K562 (cell line): Measurements from ENCODE around the gene HOXB3. TPM values are rescaled to one million over a fixed set of nuclear protein-coding genes. Genes with fewer than 3 reads are reported as not detected.

ENCODE experiments used
- ADNP ChIP-seq: fragments of 200-800 bp; sonication (Bioruptor generic); IDR thresholded peaks from 2 replicates; pipeline ENCODE4 v1.6.1; 2016; ENCODE audit warnings: missing genetic modification characterization, missing compliant biosample characterization
- CBFA2T2 ChIP-seq: fragments of 450-650 bp; conservative IDR thresholded peaks from 2 replicates; pipeline ENCODE4 v1.6.1; 2017; ENCODE audit warnings: mild to moderate bottlenecking
- CBFB ChIP-seq: sonication (generic); formaldehyde crosslinking; IDR thresholded peaks from 2 replicates; pipeline ENCODE4 v1.4.0; 2020; ENCODE audit warnings: mild to moderate bottlenecking, missing genetic modification reagents
- CREB1 ChIP-seq, 2 experiments: sonication (generic) in 1 of 2; formaldehyde crosslinking in 1 of 2; IDR thresholded peaks; 2 replicates each; pipeline versions ENCODE4 v1.6.1 to v1.8.0; 2012 to 2022; ENCODE audit warnings: inconsistent platforms in 1 of 2, mild to moderate bottlenecking in 1 of 2, missing genetic modification reagents in 1 of 2, moderate library complexity in 1 of 2
- CREBBP ChIP-seq: IDR thresholded peaks from one replicate; pipeline ENCODE4 v1.6.1; 2012; ENCODE audit warnings: low read depth, mild to moderate bottlenecking, control low read depth, inconsistent platforms, low read length
- EP300 ChIP-seq: IDR thresholded peaks from 2 replicates; pipeline ENCODE4 v1.6.1; 2012; ENCODE audit warnings: low read length, improper control_type of control experiment
- FIP1L1 ChIP-seq: fragments of 200-400 bp; formaldehyde crosslinking; IDR thresholded peaks from 2 replicates; pipeline ENCODE4 v1.6.1; 2018; ENCODE audit warnings: mild to moderate bottlenecking, low read depth, low read length; ENCODE audit not compliant: poor library complexity, severe bottlenecking
- FOSL1 ChIP-seq: fragments of 200-800 bp; sonication (Bioruptor generic); conservative IDR thresholded peaks from 2 replicates; pipeline ENCODE4 v1.6.1; 2016; ENCODE audit warnings: missing genetic modification characterization, missing compliant biosample characterization
- HLTF ChIP-seq: fragments of 450-650 bp; IDR thresholded peaks from 2 replicates; pipeline ENCODE4 v1.6.1; 2016
- KLF6 ChIP-seq: fragments of 250-450 bp; sonication (Bioruptor Pico); IDR thresholded peaks from 2 replicates; pipeline ENCODE4 v1.4.0; 2020; ENCODE audit warnings: mild to moderate bottlenecking, moderate library complexity, borderline replicate concordance
- MAFK ChIP-seq: IDR thresholded peaks from 2 replicates; pipeline ENCODE4 v1.6.1; 2011; ENCODE audit warnings: low read length, improper control_type of control experiment
- NCOR1 ChIP-seq: fragments of 450-650 bp; IDR thresholded peaks from 2 replicates; pipeline ENCODE4 v1.6.1; 2016; ENCODE audit warnings: mild to moderate bottlenecking, moderate library complexity
- PURB ChIP-seq: sonication (generic); formaldehyde crosslinking; IDR thresholded peaks from 2 replicates; pipeline ENCODE4 v1.9.0; 2021; ENCODE audit warnings: low read depth, mild to moderate bottlenecking, missing genetic modification reagents
- PYGO2 ChIP-seq: fragments of 450-650 bp; IDR thresholded peaks from 2 replicates; pipeline ENCODE4 v1.6.1; 2016; ENCODE audit warnings: mild to moderate bottlenecking, missing genetic modification characterization, moderate library complexity, missing compliant biosample characterization
- RBM17 ChIP-seq: fragments of 200-400 bp; formaldehyde crosslinking; IDR thresholded peaks from 2 replicates; pipeline ENCODE4 v1.6.1; 2017; ENCODE audit warnings: low read depth, mild to moderate bottlenecking, low read length, borderline replicate concordance
- SMAD4 ChIP-seq: fragments of 250-450 bp; sonication (Bioruptor Pico); conservative IDR thresholded peaks from 2 replicates; pipeline ENCODE4 v1.8.0; 2021; ENCODE audit warnings: inconsistent platforms, mild to moderate bottlenecking, moderate library complexity
- SMARCC2 ChIP-seq: fragments of 450-650 bp; IDR thresholded peaks from 2 replicates; pipeline ENCODE4 v1.6.1; 2017; ENCODE audit warnings: antibody characterized with exemption, moderate library complexity, mild to moderate bottlenecking, low read depth
- TOE1 ChIP-seq, 2 experiments: fragments of 450-650 bp in 1 of 2; sonication (generic) in 1 of 2; formaldehyde crosslinking in 1 of 2; IDR thresholded peaks; 2 replicates each; pipeline versions ENCODE4 v1.7.1 to v1.8.0; 2016 to 2022; ENCODE audit warnings: borderline replicate concordance in 2 of 2, mild to moderate bottlenecking in 2 of 2, antibody characterized with exemption in 1 of 2, inconsistent platforms in 1 of 2, low read depth in 1 of 2, missing genetic modification reagents in 1 of 2, moderate library complexity in 1 of 2
- U2AF1 ChIP-seq: fragments of 200-400 bp; formaldehyde crosslinking; optimal IDR thresholded peaks from 2 replicates; pipeline ENCODE3; 2017; ENCODE audit warnings: mild to moderate bottlenecking, low read depth, low read length, moderate library complexity
- ZNF146 ChIP-seq: IDR thresholded peaks from one replicate; pipeline ENCODE4 v1.6.1; 2018; ENCODE audit warnings: missing compliant biosample characterization; ENCODE audit not compliant: unreplicated experiment
- ZNF311 ChIP-seq: fragments of 250-450 bp; sonication (Bioruptor Pico); IDR thresholded peaks from 2 replicates; pipeline ENCODE4 v1.4.0; 2020; ENCODE audit warnings: mild to moderate bottlenecking, moderate library complexity
- ZNF766 ChIP-seq: fragments of 200-800 bp; sonication (Bioruptor generic); conservative IDR thresholded peaks from 2 replicates; pipeline ENCODE4 v1.6.1; 2016; ENCODE audit warnings: missing genetic modification characterization, missing compliant biosample characterization
- polyA plus RNA-seq, 8 experiments: library from polyadenylated mRNA; depleted of rRNA in 4 of 8; stranded (reverse) in 5 of 8; unstranded in 3 of 8; fragments of >200 nt; fragmentation: Nextera tagmentation in 2 of 8; fragmentation: Illumina TruSeq in 1 of 8; extraction: Ambion mirVana in 2 of 8; extraction: Trizol in 1 of 8; gene quantifications; 2 replicates each; pipeline versions ENCODE4 v1.2.1 to v1.2.3, GENCODE V29; 2011 to 2014; ENCODE audit warnings: inconsistent platforms in 1 of 8, missing spikeins in 1 of 8
- total RNA-seq, 7 experiments: library from RNA; depleted of rRNA in 6 of 7; stranded (reverse); fragments of >200 nt in 6 of 7; fragmentation: Illumina TruSeq in 2 of 7; extraction: Trizol in 2 of 7; gene quantifications; 2 replicates each; pipeline versions ENCODE4 v1.2.1 to v1.2.3, GENCODE V29; 2011 to 2021; ENCODE audit warnings: low replicate concordance in 1 of 7
- TF ChIP-seq, protein P1 (sequence below): fragments of 450-650 bp; formaldehyde crosslinking; IDR thresholded peaks from 2 replicates; pipeline ENCODE4 v1.4.0; 2020; ENCODE audit warnings: mild to moderate bottlenecking, moderate library complexity
- TF ChIP-seq, protein P2 (sequence below): fragments of 200-800 bp; sonication (Bioruptor generic); IDR thresholded peaks from 2 replicates; pipeline ENCODE4 v1.6.1; 2017; ENCODE audit warnings: missing genetic modification characterization, missing compliant biosample characterization
- TF ChIP-seq, protein P3 (sequence below): fragments of 450-650 bp; formaldehyde crosslinking; IDR thresholded peaks from 2 replicates; pipeline ENCODE4 v1.4.0; 2020; ENCODE audit warnings: mild to moderate bottlenecking, mixed read lengths

The HOXB3 gene
- total and polyA plus RNA-seq, 9 of the 15 experiments (the other 6 are each of a cell fraction or from before 2014, with no cell fraction given): 2.4 to 41.3 (median 20.2) TPM

DNA sequence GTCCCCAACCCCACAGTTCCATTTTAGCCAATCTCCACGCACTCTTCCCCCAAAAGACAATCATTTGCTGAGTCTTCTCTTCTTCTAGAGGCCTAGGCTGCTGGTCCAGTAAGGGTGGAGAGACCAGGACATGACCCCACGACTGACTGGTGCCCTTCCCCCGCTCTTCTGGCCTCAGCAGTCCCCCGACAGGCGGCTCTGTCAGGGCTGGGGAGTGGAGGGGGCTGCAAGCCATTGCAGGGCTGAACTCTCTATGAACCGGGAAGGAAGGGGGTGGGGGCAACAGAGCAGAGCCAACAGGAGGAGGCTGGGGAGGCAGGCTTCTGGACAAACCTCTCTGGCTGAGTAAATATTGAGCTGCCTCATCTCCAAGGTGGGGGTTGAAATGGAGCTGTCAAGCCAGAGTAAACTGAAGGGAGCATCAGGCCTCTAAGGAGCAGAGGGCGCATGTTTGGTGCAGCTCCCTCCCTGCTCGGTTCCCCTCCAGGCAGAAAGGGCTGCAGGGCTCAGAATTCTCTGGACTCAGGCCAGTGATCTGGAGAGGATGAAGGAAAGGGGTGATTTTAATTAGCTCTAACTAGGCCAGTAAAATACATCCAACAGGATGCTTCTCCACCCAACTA lies 67.9 kb downstream of the HOXB3 start (continued):
- TF ChIP-seq, protein P1, sequence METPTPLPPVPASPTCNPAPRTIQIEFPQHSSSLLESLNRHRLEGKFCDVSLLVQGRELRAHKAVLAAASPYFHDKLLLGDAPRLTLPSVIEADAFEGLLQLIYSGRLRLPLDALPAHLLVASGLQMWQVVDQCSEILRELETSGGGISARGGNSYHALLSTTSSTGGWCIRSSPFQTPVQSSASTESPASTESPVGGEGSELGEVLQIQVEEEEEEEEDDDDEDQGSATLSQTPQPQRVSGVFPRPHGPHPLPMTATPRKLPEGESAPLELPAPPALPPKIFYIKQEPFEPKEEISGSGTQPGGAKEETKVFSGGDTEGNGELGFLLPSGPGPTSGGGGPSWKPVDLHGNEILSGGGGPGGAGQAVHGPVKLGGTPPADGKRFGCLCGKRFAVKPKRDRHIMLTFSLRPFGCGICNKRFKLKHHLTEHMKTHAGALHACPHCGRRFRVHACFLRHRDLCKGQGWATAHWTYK (CRISPR knock-in tag): no peak
- TF ChIP-seq, protein P2, sequence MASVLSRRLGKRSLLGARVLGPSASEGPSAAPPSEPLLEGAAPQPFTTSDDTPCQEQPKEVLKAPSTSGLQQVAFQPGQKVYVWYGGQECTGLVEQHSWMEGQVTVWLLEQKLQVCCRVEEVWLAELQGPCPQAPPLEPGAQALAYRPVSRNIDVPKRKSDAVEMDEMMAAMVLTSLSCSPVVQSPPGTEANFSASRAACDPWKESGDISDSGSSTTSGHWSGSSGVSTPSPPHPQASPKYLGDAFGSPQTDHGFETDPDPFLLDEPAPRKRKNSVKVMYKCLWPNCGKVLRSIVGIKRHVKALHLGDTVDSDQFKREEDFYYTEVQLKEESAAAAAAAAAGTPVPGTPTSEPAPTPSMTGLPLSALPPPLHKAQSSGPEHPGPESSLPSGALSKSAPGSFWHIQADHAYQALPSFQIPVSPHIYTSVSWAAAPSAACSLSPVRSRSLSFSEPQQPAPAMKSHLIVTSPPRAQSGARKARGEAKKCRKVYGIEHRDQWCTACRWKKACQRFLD (CRISPR knock-in tag): no peak
- TF ChIP-seq PYGO2 (tag): no peak
- TF ChIP-seq, protein P3, sequence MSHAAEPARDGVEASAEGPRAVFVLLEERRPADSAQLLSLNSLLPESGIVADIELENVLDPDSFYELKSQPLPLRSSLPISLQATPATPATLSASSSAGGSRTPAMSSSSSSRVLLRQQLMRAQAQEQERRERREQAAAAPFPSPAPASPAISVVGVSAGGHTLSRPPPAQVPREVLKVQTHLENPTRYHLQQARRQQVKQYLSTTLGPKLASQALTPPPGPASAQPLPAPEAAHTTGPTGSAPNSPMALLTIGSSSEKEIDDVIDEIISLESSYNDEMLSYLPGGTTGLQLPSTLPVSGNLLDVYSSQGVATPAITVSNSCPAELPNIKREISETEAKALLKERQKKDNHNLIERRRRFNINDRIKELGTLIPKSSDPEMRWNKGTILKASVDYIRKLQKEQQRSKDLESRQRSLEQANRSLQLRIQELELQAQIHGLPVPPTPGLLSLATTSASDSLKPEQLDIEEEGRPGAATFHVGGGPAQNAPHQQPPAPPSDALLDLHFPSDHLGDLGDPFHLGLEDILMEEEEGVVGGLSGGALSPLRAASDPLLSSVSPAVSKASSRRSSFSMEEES (CRISPR knock-in tag): no peak
- TF ChIP-seq NCOR1: peak; percentile 83
- no peak for TF ChIP-seq PURB (CRISPR knock-in tag)
- no peak for TF ChIP-seq RBM17
- TF ChIP-seq FIP1L1: no peak
- peak; percentile 74 for TF ChIP-seq SMAD4 (CRISPR knock-in tag)
- peak; percentile 66; the same call in 1 of the 2 replicates for TF ChIP-seq EP300
- TF ChIP-seq FOSL1: no peak
- TF ChIP-seq CREBBP: no peak
- no peak for TF ChIP-seq ADNP
- TF ChIP-seq ZNF311 (CRISPR knock-in tag): no peak
- no peak for TF ChIP-seq CBFB
- no peak for TF ChIP-seq TOE1 (IDR thresholded peaks at IDR 0.05; ENCODE audit: borderline replicate concordance)
- TF ChIP-seq TOE1 (CRISPR knock-in tag; IDR thresholded peaks at IDR 0.05; ENCODE audit: borderline replicate concordance, low read depth): no peak
- TF ChIP-seq KLF6: no peak
- no peak for TF ChIP-seq MAFK
- peak; percentile 44; the same call in 1 of the 2 replicates for TF ChIP-seq CREB1 (IDR thresholded peaks at IDR 0.05)
- no peak for TF ChIP-seq CREB1 (CRISPR knock-in tag; IDR thresholded peaks at IDR 0.05)
- TF ChIP-seq ZNF146 (CRISPR knock-in tag): no peak
- no peak for TF ChIP-seq ZNF766
- no peak for TF ChIP-seq U2AF1
- TF ChIP-seq SMARCC2: no peak
- TF ChIP-seq HLTF: no peak
- TF ChIP-seq CBFA2T2: no peak
